GM21515 (cell line): ENCODE measurements around the gene FOXO4.

ENCODE experiments used
- ATAC-seq: cut with Tn5 transposase; IDR thresholded peaks from one replicate; pipeline ENCODE4 v1.9.1; 2021; ENCODE audit not compliant: unreplicated experiment

FOXO4 gene

GRCh38 chrX:71098951-71099506 lies 3.4 kb downstream of the FOXO4 start:
- no peak for ATAC-seq

- ATAC-seq, result no peak
Measured at GRCh38 chrX:71099736-71100135, 4.1 kb downstream of the FOXO4 start.

DNA sequence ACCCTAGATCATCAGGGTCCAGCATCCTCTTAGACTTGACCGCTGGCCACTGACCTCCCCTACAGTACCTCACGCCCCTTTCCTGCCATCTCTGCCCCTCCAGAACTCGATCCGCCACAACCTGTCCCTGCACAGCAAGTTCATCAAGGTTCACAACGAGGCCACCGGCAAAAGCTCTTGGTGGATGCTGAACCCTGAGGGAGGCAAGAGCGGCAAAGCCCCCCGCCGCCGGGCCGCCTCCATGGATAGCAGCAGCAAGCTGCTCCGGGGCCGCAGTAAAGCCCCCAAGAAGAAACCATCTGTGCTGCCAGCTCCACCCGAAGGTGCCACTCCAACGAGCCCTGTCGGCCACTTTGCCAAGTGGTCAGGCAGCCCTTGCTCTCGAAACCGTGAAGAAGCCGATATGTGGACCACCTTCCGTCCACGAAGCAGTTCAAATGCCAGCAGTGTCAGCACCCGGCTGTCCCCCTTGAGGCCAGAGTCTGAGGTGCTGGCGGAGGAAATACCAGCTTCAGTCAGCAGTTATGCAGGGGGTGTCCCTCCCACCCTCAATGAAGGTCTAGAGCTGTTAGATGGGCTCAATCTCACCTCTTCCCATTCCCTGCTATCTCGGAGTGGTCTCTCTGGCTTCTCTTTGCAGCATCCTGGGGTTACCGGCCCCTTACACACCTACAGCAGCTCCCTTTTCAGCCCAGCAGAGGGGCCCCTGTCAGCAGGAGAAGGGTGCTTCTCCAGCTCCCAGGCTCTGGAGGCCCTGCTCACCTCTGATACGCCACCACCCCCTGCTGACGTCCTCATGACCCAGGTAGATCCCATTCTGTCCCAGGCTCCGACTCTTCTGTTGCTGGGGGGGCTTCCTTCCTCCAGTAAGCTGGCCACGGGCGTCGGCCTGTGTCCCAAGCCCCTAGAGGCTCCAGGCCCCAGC lies 5.2 kb downstream of the FOXO4 start:
- no peak for ATAC-seq

GRCh38 chrX:71102292-71102691 lies 6.6 kb downstream of the FOXO4 start:
- ATAC-seq, result no peak

GRCh38 chrX:71103110-71103983 lies 7.7 kb downstream of the FOXO4 start:
- ATAC-seq, result no peak

DNA sequence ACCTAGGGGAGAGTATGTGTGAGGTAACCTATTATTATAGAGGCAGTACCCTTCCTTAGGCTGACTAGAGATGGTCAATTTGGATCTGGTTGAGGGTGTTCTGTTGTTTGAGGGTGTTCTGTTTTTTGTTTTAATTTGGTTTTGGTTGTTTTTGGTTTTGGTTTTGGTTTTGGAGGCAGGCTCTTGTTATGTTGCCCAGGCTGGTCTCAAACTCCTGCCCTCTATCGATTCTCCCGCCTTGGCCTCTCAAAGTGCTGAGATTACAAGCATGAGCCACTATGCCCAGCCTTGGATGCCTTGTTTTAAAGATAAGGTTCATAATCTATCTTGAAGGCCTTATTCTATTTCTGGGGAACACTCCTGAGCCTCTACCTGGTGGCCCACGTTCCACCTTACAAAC lies 10.0 kb downstream of the FOXO4 start:
- no peak for ATAC-seq

DNA sequence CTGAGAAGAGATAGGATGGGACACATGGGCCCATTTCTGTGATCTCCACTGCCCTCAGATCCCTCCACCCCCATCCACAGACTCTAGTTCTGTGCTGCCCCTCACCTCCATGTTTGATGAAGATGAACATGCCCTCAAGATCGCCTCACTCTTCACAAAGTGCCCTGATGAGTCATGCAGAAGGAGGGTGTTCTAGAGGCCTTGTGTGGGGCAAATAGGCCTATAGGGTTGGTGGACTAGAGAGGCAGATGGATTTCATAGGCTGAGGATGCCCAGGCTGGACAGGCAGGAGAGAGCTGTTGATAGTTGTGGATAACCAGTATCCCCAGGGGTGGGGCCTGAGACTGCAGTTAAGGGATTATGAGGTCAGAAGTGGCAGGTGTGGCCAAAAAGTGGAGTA lies 10.8 kb downstream of the FOXO4 start, which contains the start of gene CXorf65:
Gene CXorf65, minus strand, starts transcription at position 314 of the 400 bp plus-strand sequence. Its CDS starts 184 bp downstream, at position 130.
- no peak for ATAC-seq

- no peak for ATAC-seq
Measured at GRCh38 chrX:71107245-71107644, 11.6 kb downstream of the FOXO4 start.

DNA sequence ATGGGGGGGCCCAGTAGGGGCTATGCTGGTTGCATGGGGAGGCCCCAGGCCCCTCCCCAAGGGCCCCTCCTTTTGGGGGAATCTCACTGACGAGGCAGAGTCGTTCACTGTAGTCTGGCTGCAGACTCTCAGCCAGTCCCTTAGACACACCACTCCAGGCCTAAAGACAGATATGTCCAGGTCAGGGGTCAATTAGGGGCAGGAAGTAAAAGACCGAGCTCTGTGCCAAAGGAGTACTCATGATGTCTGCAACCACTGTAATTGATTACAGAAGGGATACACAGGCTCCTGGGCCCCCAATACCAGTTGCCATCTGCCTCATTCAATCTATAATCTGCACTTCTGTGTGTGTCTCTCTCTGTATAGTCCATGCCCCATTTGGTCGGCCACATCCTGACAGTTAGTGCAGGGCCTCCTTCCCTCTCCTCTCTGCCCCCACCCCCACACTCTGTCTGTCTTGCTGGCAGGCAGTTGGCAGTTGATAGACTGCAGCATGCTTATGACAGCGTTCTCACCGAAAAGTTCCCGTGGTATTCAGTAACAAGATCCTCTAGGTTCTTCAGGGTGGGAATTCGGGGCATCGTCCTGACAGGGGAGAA lies 12.2 kb downstream of the FOXO4 start:
- ATAC-seq, result no peak

DNA sequence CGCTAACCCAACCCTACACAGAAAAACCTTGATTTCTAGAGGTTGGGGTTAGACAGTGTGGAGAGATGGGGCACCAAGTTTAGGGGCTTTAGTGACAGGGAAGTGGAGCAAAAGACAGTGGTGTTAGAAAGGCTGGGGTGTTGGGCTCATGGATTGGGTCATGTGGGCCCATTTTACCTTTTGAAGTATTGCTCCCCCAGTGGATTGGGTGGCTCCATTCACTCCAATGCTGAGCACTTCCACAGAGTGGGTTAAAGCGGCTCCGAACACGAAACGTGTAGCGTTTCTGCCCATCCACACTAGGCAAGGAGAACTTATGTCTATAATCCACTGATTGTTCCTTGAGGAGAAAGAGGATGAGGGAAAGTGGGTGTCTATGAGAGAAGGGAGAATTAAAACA lies 13.4 kb downstream of the FOXO4 start:
- ATAC-seq, result no peak

GRCh38 chrX:71111141-71111843 lies 15.6 kb downstream of the FOXO4 start, which contains the start of gene IL2RG:
IL2RG (minus strand) TSS chrX:71111577; CDS start chrX:71111539, 38 bp downstream.
- peak; percentile 88 for ATAC-seq

DNA sequence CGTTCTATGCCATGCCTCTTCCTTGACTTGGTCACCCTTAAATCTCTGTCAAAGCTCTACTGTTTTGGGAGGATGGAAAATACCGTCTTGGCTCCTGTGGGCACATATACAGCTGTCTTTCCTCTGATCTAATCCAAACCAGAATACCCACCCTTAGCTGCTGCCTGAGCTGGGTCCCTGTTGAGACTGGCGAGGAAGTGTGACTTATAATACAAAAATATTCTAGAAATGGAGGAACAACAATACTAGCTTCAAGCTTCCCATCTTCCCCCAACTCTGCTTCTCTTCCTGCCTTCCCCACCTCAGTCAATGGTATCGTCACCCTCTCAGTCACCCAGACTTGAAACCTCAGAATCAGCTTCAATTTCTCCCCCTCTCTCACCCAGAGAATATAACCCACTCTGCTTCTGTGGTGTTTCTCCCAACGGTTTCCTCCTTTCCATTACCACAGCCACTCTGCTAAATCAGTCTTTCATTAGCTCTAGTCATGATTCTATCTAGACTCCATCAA lies 16.3 kb downstream of the FOXO4 start:
- ATAC-seq, result peak; percentile 6

DNA sequence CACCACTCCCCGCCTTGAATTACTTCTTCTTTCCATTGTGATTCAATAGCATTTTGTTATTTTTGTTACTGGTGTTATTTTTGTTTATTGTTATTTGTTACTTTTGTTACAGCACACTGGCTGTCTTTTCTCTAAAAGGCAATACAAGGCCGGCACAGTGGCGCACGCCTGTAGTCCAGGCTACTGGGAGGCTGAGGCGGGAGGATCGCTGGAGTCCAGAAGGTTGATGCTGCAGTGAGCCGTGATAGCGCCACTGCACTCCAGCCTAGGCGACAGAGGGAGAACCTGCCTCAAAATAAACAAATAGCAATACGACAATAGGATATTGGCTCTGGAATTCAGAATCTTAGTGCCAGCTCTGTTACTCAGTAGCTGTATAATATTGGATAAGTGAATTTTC lies 21.7 kb downstream of the FOXO4 start:
- no peak for ATAC-seq

GRCh38 chrX:71118032-71118984 lies 22.7 kb downstream of the FOXO4 start, which contains the start of gene MED12:
MED12 (plus strand) TSS chrX:71118596; CDS start chrX:71118755, 159 bp downstream.
- peak; percentile 93 for ATAC-seq

DNA sequence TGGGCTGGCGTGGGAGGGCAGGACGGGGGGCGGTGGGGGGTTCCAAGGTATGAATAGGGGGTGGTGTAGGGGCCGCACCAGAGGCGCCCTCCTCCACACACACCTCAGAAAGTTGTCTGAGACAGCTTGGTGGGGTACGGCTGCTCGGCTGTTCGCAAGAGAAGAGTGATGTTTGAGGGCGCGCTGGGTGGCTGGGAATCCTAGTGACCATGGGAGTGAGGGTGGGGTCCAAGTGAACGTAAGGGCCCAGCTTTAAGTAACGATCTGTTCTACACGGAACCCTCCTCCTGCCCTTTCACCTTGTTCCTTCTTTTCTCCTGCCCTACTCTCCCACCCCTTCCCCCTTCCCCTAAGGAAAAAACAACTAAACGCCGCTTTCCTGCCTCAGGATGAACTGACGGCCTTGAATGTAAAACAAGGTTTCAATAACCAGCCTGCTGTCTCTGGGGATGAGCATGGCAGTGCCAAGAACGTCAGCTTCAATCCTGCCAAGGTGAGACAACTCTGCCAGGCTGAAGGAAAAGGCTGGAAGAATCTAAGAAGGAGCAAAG lies 23.4 kb downstream of the FOXO4 start:
- no peak for ATAC-seq

- no peak for ATAC-seq
Measured at GRCh38 chrX:71128166-71128833, 32.6 kb downstream of the FOXO4 start.

DNA sequence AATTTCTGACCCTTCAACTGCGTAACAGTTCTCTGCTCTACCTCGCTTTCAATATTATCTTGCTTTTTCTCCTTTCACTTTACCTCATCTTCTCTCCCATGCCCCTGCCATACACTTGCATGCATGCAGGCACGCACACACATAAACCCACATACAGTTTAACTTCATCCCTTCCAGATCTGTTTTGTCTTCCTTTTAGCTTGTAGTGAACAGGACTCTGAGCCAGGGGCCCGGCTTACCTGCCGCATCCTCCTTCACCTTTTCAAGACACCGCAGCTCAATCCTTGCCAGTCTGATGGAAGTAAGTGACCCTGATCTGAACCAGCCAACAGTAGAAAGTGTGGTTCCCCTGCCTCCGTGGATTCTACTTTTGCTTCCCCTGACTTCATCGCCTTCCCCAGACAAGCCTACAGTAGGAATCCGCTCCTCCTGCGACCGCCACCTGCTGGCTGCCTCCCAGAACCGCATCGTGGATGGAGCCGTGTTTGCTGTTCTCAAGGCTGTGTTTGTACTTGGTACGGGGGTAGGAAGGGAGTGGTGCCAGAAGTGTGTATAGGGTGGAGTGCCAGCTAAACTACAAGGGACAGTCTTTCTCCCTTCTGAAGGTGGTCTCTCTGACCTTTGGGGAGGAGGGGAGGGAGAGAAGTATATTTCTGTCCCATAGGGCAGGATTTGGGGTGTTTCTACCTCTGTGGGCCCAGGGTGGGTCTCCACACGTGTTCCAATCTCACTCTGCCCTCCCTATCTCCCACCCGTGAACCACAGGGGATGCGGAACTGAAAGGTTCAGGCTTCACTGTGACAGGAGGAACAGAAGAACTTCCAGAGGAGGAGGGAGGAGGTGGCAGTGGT lies 33.5 kb downstream of the FOXO4 start:
- ATAC-seq, result no peak
